Mesenchymal stem cell (in vitro differentiated cells and primary cell): ENCODE results near the gene ACSF2.

ENCODE experiments used
- DNase-seq: peaks from one replicate; pipeline ENCODE4 v3.0.0-alpha.2; 2013
- H2AFZ ChIP-seq: one replicate; pipeline ENCODE4 v1.6.1; 2013; ENCODE audit warnings: low read depth, mild to moderate bottlenecking, control low read depth, inconsistent platforms, low read length, moderate library complexity
- H2AK5ac ChIP-seq: 2 replicates; pipeline ENCODE4 v1.6.1; 2013; ENCODE audit warnings: low read length, moderate library complexity, mild to moderate bottlenecking, inconsistent platforms; ENCODE audit not compliant: severe bottlenecking
- H2BK120ac ChIP-seq: one replicate; pipeline ENCODE4 v1.6.1; 2013; ENCODE audit warnings: low read depth, mild to moderate bottlenecking, inconsistent platforms, low read length, moderate library complexity
- H2BK12ac ChIP-seq, 2 experiments: one replicate each; pipeline ENCODE4 v1.6.1; 2013; ENCODE audit warnings: inconsistent platforms in 2 of 2, low read length in 2 of 2, mild to moderate bottlenecking in 2 of 2, moderate library complexity in 2 of 2, control low read depth in 1 of 2
- H2BK15ac ChIP-seq: one replicate; pipeline ENCODE4 v1.6.1; 2013; ENCODE audit warnings: mild to moderate bottlenecking, low read depth, inconsistent platforms; ENCODE audit not compliant: poor library complexity, severe bottlenecking
- H2BK5ac ChIP-seq: 2 replicates; pipeline ENCODE4 v1.6.1; 2013; ENCODE audit warnings: low read depth, mild to moderate bottlenecking, low read length, control low read depth, inconsistent platforms; ENCODE audit not compliant: poor library complexity, severe bottlenecking
- H3K14ac ChIP-seq, 2 experiments: one replicate each; pipeline ENCODE4 v1.6.1; 2013; ENCODE audit warnings: inconsistent platforms in 2 of 2, low read length in 2 of 2, control low read depth in 1 of 2, mild to moderate bottlenecking in 1 of 2, moderate library complexity in 1 of 2
- H3K18ac ChIP-seq, 2 experiments: one replicate each; pipeline ENCODE4 v1.6.1; 2013; ENCODE audit warnings: inconsistent platforms in 2 of 2, low read length in 2 of 2, control low read depth in 1 of 2, low read depth in 1 of 2, mild to moderate bottlenecking in 1 of 2
- H3K23ac ChIP-seq, 2 experiments: one replicate each; pipeline ENCODE4 v1.6.1; 2013; ENCODE audit warnings: inconsistent platforms in 2 of 2, low read length in 2 of 2, mild to moderate bottlenecking in 2 of 2, moderate library complexity in 2 of 2, control low read depth in 1 of 2
- H3K27ac ChIP-seq: 2 replicates; pipeline ENCODE4 v1.5.1; 2013; ENCODE audit warnings: mild to moderate bottlenecking, moderate library complexity, low read length, control low read depth, inconsistent platforms; ENCODE audit not compliant: poor library complexity, severe bottlenecking
- H3K27me3 ChIP-seq, 2 experiments: 2 replicates each; pipeline versions ENCODE4 v1.6.1 to v1.7.0; 2013; ENCODE audit warnings: low read length in 2 of 2, mild to moderate bottlenecking in 2 of 2, moderate library complexity in 2 of 2, control low read depth in 1 of 2, inconsistent platforms in 1 of 2; ENCODE audit not compliant: control insufficient read depth in 1 of 2, insufficient read depth in 1 of 2
- H3K36me3 ChIP-seq, 2 experiments: 2 replicates each; pipeline versions ENCODE4 v1.6.1 to v1.7.0; 2013; ENCODE audit warnings: low read length in 2 of 2, control low read depth in 1 of 2, inconsistent platforms in 1 of 2, low read depth in 1 of 2, mild to moderate bottlenecking in 1 of 2; ENCODE audit not compliant: insufficient read depth in 2 of 2, control insufficient read depth in 1 of 2
- H3K4ac ChIP-seq, 2 experiments: one replicate each; pipeline ENCODE4 v1.6.1; 2013; ENCODE audit warnings: inconsistent platforms in 2 of 2, low read length in 2 of 2, mild to moderate bottlenecking in 2 of 2, moderate library complexity in 2 of 2, control low read depth in 1 of 2, low read depth in 1 of 2
- H3K4me1 ChIP-seq: 2 replicates; pipeline ENCODE4 v1.6.1; 2013; ENCODE audit warnings: low read depth, low read length, control low read depth; ENCODE audit not compliant: control insufficient read depth, insufficient read depth
- H3K4me2 ChIP-seq: 2 replicates; pipeline ENCODE4 v1.6.1; 2013; ENCODE audit warnings: low read length, mild to moderate bottlenecking, inconsistent platforms; ENCODE audit not compliant: poor library complexity, severe bottlenecking
- H3K4me3 ChIP-seq, 2 experiments: 2 replicates each; pipeline versions ENCODE4 v1.5.1 to v1.7.0; 2013; ENCODE audit warnings: low read length in 2 of 2, mild to moderate bottlenecking in 2 of 2, control low read depth in 1 of 2, low read depth in 1 of 2; ENCODE audit not compliant: insufficient read depth in 1 of 2
- H3K79me1 ChIP-seq: replicated peaks from 2 replicates; pipeline ENCODE4 v1.6.1; 2013; ENCODE audit warnings: mild to moderate bottlenecking, control low read depth, low read length, inconsistent platforms; ENCODE audit not compliant: poor library complexity, severe bottlenecking
- H3K9ac ChIP-seq: 2 replicates; pipeline ENCODE4 v1.7.0; 2013; ENCODE audit warnings: mild to moderate bottlenecking, low read length, moderate library complexity
- H3K9me3 ChIP-seq: 2 replicates; pipeline ENCODE4 v1.7.0; 2013; ENCODE audit warnings: mild to moderate bottlenecking, low read length; ENCODE audit not compliant: control insufficient read depth
- H4K8ac ChIP-seq: one replicate; pipeline ENCODE4 v1.6.1; 2013; ENCODE audit warnings: inconsistent platforms, mild to moderate bottlenecking, low read length, moderate library complexity
- H4K91ac ChIP-seq: one replicate; pipeline ENCODE4 v1.6.1; 2013; ENCODE audit warnings: mild to moderate bottlenecking, low read length, inconsistent platforms
- WGBS: methylation state at CpG from one replicate; pipeline ENCODE4 v1.1.7; 2013; ENCODE audit warnings: mixed read lengths; 5-methylcytosine and 5-hydroxymethylcytosine counted together

Gene ACSF2

DNA sequence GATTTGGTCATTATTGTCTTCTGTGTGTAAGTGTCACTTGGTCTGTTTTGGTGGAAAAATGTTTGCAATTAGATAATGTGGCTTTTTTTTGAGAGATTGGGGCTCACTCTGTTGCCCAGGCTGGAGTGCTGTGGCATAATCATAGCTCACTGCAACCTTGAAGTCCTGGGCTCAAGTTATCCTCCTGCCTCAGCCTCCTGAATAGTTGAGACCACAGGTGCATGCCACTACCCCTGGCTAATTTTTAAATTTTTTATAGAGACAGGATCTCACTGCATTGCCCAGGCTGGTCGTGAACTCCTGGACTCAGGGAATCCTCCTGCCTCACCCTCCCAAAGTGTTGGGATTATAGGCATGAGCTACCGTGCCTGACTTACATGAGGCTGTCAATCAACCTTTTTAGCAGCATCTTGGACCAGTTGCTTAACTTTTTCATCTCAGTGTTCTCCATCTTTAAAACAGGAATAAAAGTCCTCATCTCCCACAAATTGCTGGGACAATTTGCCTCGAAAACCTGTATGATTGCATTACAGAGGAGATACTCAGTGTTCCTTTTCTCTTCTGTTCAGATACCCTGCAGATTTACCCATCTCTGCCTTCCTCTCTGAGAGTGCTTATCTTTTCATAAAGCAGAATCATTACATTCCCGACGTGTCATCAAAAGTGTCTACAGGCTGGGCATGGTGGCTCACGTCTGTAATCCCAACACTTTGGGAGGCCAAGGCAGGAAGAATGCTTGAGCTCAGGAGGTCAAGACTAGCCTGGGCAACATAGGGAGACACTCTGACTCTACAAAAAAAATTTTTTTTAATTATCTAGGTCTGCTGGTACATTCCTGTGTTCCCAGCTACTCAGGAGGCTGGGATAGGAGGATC, 19.1 kb downstream of the ACSF2 start:
- Histone ChIP-seq H3K18ac (no peak overlapping the region), H3K9ac (no peak overlapping the region), H3K14ac (no peak overlapping the region), H2AFZ (no peak overlapping the region), H2BK12ac (no peak overlapping the region), H3K4ac (no peak overlapping the region), H3K4me3 (no peak overlapping the region), H3K36me3 (peaks cover 0 to 3% of the 10 kb centered on the region in 2 experiments), H3K23ac (no peak overlapping the region), H4K8ac (no peak overlapping the region), H2BK5ac (no peak overlapping the region), H3K4me2 (no peak overlapping the region), H3K9me3 (no peaks in the 10 kb centered on the region), H3K27ac (no peak overlapping the region), H2BK15ac (no peak overlapping the region), H3K4me1 (peaks cover 2% of the 10 kb centered on the region), H4K91ac (no peak overlapping the region), H3K27me3 (no peaks in the 10 kb centered on the region), H2AK5ac (no peak overlapping the region), H2BK120ac (no peak overlapping the region), H3K79me1 (peaks cover 17% of the 10 kb centered on the region)
- WGBS: over 99% methylated on average over 6 of the region's 6 CpGs
- DNase-seq: no peak

GRCh38 chr17:50445730-50446325, 19.8 kb downstream of the ACSF2 start:
- no peak overlapping the region for H4K8ac ChIP-seq
- no peaks in the 10 kb centered on the region for H3K27me3 ChIP-seq
- no peak overlapping the region for H2BK15ac ChIP-seq
- H3K4me3 ChIP-seq: no peak overlapping the region
- no peak overlapping the region for H2BK120ac ChIP-seq
- H2AK5ac ChIP-seq: no peak overlapping the region
- H4K91ac ChIP-seq: no peak overlapping the region
- no peak for DNase-seq
- H3K4ac ChIP-seq: no peak overlapping the region
- H3K14ac ChIP-seq: no peak overlapping the region
- no peaks in the 10 kb centered on the region for H3K9me3 ChIP-seq
- H3K18ac ChIP-seq: no peak overlapping the region
- H3K23ac ChIP-seq: no peak overlapping the region
- no peak overlapping the region for H2AFZ ChIP-seq
- no peak overlapping the region for H3K4me2 ChIP-seq
- H2BK12ac ChIP-seq: no peak overlapping the region
- WGBS: 72% methylated on average over 1 of the region's 1 CpG
- no peak overlapping the region for H3K27ac ChIP-seq
- H3K9ac ChIP-seq: no peak overlapping the region
- H3K79me1 ChIP-seq: peaks cover 12% of the 10 kb centered on the region
- H3K36me3 ChIP-seq: no peaks in the 10 kb centered on the region
- H2BK5ac ChIP-seq: no peak overlapping the region
- H3K4me1 ChIP-seq: no peaks in the 10 kb centered on the region

DNA sequence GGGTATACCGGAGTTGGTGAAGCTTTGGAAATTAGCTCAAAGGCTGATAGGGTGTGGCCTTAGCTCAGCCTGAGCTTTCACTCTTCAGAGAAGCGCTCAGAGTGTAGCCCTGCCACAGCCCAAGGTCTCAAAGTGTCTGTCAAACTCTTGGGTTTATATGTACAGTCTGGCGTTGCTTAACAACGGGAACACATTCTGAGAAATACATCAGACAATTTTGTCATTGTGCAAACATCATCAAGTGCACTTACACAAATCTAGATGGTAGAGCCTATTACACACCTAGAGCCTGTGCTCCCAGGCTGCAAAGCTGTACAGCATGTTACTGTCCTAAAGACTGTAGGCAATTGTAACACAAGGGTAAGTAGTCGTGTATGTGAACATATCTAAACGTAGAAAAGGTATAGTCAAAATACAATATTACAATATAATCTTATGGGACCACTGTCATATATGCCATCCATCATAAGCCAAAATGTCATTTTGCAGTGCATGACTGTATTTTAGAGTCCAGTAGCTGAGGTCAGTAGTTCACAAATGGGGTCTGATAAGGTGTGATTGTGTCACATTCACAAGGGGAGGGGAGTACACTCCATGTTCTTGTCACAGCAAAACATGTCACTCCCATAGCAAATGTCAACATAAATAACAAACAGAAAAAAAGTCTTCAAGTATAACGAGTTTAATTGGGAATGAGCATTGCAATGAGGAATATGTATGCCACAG, 22.0 kb downstream of the ACSF2 start:
- Histone ChIP-seq H2BK15ac (no peak overlapping the region), H4K8ac (no peak overlapping the region), H2AFZ (no peak overlapping the region), H2BK120ac (no peak overlapping the region), H3K27ac (no peak overlapping the region), H2BK12ac (no peak overlapping the region), H3K4ac (no peak overlapping the region), H3K4me1 (no peaks in the 10 kb centered on the region), H3K14ac (no peak overlapping the region), H3K23ac (no peak overlapping the region), H4K91ac (no peak overlapping the region), H3K27me3 (no peaks in the 10 kb centered on the region), H2AK5ac (no peak overlapping the region), H3K9ac (no peak overlapping the region), H3K36me3 (no peaks in the 10 kb centered on the region), H3K18ac (no peak overlapping the region), H2BK5ac (no peak overlapping the region), H3K4me2 (no peak overlapping the region), H3K79me1 (peaks cover 10% of the 10 kb centered on the region), H3K4me3 (no peak overlapping the region), H3K9me3 (no peaks in the 10 kb centered on the region)
- 97% methylated on average over 5 of the region's 7 CpGs for WGBS
- DNase-seq: no peak

- Histone ChIP-seq H2BK5ac (no peak overlapping the region), H3K18ac (no peak overlapping the region), H3K4me3 (no peak overlapping the region), H2BK12ac (no peak overlapping the region), H2BK15ac (no peak overlapping the region), H3K27me3 (no peaks in the 10 kb centered on the region), H2BK120ac (no peak overlapping the region), H3K36me3 (no peaks in the 10 kb centered on the region), H3K9ac (no peak overlapping the region), H3K14ac (no peak overlapping the region), H3K27ac (no peak overlapping the region), H2AK5ac (no peak overlapping the region), H3K23ac (no peak overlapping the region), H2AFZ (no peak overlapping the region), H3K79me1 (peaks cover 10% of the 10 kb centered on the region), H4K91ac (no peak overlapping the region), H3K9me3 (no peaks in the 10 kb centered on the region), H3K4ac (no peak overlapping the region), H3K4me2 (no peak overlapping the region), H4K8ac (no peak overlapping the region), H3K4me1 (no peaks in the 10 kb centered on the region)
- no peak for DNase-seq
- WGBS: 94% methylated on average over 1 of the region's 2 CpGs
Observed at GRCh38 chr17:50448643-50449042, 22.6 kb downstream of the ACSF2 start.
